Activated B cell treated with CpG ODN at 0.5 μM for 24 hours (primary cell): ENCODE data around the gene RNF214. TPM values are rescaled to one million over a fixed set of nuclear protein-coding genes. Genes with fewer than 3 reads are reported as not detected.

Experiments
- ATAC-seq: fragments of 200-7000 bp; cut with Tn5 transposase; one replicate; pipeline ENCODE4 v1.10.0; 2021; ENCODE audit warnings: low read depth, mild to moderate bottlenecking, moderate library complexity
- CTCF ChIA-PET: fragments of 350-600 bp; sonication (Branson Sonifier 250); formaldehyde crosslinking; loops from one replicate; lab custom pipeline; 2021; ENCODE audit warnings: antibody characterized with exemption; lab: Charles Lee
- POLR2A ChIA-PET: fragments of 350-600 bp; sonication (Branson Sonifier 250); formaldehyde crosslinking; loops from one replicate; lab custom pipeline; 2021; ENCODE audit warnings: antibody characterized with exemption; lab: Charles Lee
- DNase-seq: peaks from one replicate; pipeline ENCODE4 v3.0.0; 2022
- H3K27ac Mint-ChIP-seq: one replicate; pipeline ENCODE4 v1.8.0; 2020; ENCODE audit warnings: mixed read lengths
- H3K27me3 Mint-ChIP-seq: one replicate; pipeline ENCODE4 v1.8.0; 2021; ENCODE audit warnings: mixed read lengths
- H3K36me3 Mint-ChIP-seq: one replicate; pipeline ENCODE4 v1.8.0; 2021; ENCODE audit warnings: low read depth, mixed read lengths
- H3K4me1 Mint-ChIP-seq: one replicate; pipeline ENCODE4 v1.8.0; 2021; ENCODE audit warnings: mixed read lengths
- H3K4me3 Mint-ChIP-seq: one replicate; pipeline ENCODE4 v1.8.0; 2020; ENCODE audit warnings: mild to moderate bottlenecking, mixed read lengths
- H3K9me3 Mint-ChIP-seq: one replicate; pipeline ENCODE4 v1.8.0; 2020; ENCODE audit warnings: mixed read lengths
- intact Hi-C: fragments of 100-400 bp; cut with micrococcal nuclease; formaldehyde crosslinking; loops from one replicate; pipeline ENCODE4 v1.15.1; 2024
- total RNA-seq: library from RNA; stranded (reverse); gene quantifications from 2 replicates; pipeline ENCODE4 v1.2.3, GENCODE V29; 2022
- TF ChIP-seq, protein P1 (sequence below): fragments of 200-600 bp; IDR thresholded peaks from one replicate; pipeline ENCODE4 v1.8.0; 2022; ENCODE audit warnings: antibody characterized with exemption, mild to moderate bottlenecking

Gene RNF214
- total RNA-seq, 1 donor from 2014 or later: 18.7 TPM

DNA sequence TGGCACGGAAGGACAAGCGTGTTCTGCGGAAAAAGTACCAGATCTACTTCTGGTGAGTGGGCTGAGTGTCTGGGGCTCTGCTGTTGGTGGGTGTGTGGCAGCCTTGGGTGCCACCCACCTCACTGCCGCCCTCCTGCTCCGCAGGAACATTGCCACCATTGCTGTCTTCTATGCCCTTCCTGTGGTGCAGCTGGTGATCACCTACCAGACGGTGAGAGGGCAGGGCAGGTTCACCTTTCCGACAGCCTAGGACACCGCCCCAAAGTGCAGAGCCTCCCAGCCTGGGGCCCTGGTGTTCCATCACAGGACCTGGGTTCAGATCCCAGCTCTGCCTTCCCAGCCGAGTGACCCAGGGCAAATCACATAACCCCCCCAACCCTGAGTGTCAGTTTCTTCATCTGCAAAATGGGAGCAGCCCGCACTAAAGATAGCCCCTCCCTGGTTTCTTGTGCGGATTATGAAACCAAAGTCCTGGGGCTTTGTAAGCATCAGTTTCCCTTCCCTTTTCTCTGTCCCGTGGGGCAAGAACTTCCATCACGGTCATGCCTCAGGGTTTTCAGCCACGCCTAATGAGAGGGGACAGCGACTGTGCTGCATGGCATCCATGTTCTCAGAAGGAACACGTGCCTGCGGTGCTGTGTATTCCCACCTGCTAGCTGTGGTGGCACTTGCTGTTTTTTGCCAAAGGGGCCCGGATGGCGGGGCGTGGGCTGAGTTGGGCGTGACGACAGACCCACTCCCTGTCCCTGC, 43.1 kb upstream of the RNF214 start:
- DNase-seq (peak; percentile 66), ATAC-seq (peak; percentile 87)
- Mint-ChIP-seq H3K27me3 (no peaks in the 10 kb centered on the region), H3K9me3 (no peaks in the 10 kb centered on the region), H3K36me3 (peaks cover 75% of the 10 kb centered on the region), H3K4me3 (peak overlapping the region; percentile 74), H3K4me1 (peaks cover 78% of the 10 kb centered on the region), H3K27ac (peak overlapping the region; percentile 94)
- POLR2A ChIA-PET: interaction anchor here (0.6 to 5.9 kb wide), 10 partner anchors 10 to 730 kb away, joined by 3 to 63 read pairs (median 4); partner anchors contain the start of genes PAFAH1B2, RNF214 and SIDT2
- intact Hi-C loops: loop anchor here (1.0 to 2.0 kb wide), 6 partner anchors 11 to 91 kb away; partner anchors contain the start of genes PAFAH1B2, PCSK7, RNF214 and SIDT2
- CTCF ChIA-PET: interaction anchor here (1.0 to 1.3 kb wide), 4 partner anchors 8 to 38 kb away, joined by 3 to 5 read pairs (median 3); no protein-coding TSS in a partner anchor
- TF ChIP-seq, protein P1, sequence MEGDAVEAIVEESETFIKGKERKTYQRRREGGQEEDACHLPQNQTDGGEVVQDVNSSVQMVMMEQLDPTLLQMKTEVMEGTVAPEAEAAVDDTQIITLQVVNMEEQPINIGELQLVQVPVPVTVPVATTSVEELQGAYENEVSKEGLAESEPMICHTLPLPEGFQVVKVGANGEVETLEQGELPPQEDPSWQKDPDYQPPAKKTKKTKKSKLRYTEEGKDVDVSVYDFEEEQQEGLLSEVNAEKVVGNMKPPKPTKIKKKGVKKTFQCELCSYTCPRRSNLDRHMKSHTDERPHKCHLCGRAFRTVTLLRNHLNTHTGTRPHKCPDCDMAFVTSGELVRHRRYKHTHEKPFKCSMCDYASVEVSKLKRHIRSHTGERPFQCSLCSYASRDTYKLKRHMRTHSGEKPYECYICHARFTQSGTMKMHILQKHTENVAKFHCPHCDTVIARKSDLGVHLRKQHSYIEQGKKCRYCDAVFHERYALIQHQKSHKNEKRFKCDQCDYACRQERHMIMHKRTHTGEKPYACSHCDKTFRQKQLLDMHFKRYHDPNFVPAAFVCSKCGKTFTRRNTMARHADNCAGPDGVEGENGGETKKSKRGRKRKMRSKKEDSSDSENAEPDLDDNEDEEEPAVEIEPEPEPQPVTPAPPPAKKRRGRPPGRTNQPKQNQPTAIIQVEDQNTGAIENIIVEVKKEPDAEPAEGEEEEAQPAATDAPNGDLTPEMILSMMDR: no peak

DNA sequence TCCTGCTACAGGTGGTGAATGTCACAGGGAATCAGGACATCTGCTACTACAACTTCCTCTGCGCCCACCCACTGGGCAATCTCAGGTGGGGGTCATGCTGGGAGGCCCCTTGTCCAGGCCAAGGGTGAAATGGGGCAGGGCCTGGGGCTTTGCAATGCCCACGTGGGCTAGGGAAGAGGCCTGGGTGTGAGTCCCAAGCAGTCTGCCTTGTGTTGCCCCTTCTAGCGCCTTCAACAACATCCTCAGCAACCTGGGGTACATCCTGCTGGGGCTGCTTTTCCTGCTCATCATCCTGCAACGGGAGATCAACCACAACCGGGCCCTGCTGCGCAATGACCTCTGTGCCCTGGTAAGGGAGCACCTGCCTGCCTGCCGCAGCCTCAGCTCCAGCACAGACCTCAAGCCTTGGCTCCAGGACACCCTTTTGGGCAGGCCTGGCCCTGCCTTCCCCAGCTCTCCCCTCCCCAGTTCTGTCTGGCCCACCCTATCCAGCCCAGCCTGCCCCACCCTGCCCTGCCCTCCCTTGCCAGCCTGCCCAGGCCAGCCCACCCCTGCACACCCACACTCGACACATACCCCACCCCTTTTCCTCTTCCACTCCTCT, 42.4 kb upstream of the RNF214 start:
- intact Hi-C loops: loop anchor here (1.0 to 2.0 kb wide), 6 partner anchors 12 to 92 kb away; partner anchors contain the start of genes PAFAH1B2, PCSK7, RNF214 and SIDT2
- H3K36me3 Mint-ChIP-seq: peaks cover 79% of the 10 kb centered on the region
- H3K9me3 Mint-ChIP-seq: no peaks in the 10 kb centered on the region
- H3K4me3 Mint-ChIP-seq: peak overlapping the region; percentile 74
- peak overlapping the region; percentile 94 for H3K27ac Mint-ChIP-seq
- TF ChIP-seq, protein P1: no peak
- POLR2A ChIA-PET: interaction anchor here (0.7 to 5.9 kb wide), 7 partner anchors 11 to 729 kb away, joined by 3 to 63 read pairs (median 11); partner anchors contain the start of genes PAFAH1B2, RNF214 and SIDT2
- no peak for DNase-seq
- no peaks in the 10 kb centered on the region for H3K27me3 Mint-ChIP-seq
- peak; percentile 0 for ATAC-seq
- peaks cover 75% of the 10 kb centered on the region for H3K4me1 Mint-ChIP-seq
- CTCF ChIA-PET: interaction anchor here (1.0 to 1.2 kb wide), 3 partner anchors 9 to 37 kb away, joined by 3 to 5 read pairs (median 3); no protein-coding TSS in a partner anchor

DNA sequence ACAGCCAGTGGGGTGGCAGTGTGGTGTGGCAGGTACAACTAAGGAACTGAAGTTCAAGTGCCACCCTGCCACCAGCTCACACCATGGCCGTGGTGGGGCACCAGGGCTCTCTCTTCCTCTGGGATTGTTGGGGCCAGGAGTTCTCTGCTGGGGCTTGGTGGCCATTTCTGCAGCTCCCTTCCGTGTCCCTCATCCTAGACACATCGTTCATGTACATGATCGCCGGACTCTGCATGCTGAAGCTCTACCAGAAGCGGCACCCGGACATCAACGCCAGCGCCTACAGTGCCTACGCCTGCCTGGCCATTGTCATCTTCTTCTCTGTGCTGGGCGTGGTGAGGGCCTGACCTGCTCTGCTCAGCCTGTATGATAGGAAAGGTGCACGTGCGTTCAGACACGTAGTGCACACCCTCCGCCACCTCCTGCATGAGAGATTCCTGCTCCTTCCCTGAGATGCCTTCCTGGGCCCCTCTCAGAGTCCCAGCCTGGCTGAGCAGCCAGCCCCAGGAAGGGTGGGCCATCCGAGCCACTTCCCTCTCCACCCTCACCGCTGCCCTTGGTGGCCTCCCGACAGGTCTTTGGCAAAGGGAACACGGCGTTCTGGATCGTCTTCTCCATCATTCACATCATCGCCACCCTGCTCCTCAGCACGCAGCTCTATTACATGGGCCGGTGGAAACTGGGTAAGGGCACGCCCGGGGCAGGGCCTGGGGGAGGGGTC, 40.6 kb upstream of the RNF214 start:
- ATAC-seq (no peak), DNase-seq (no peak)
- TF ChIP-seq, protein P1: no peak
- ChIA-PET CTCF (no interaction called here), POLR2A (interaction anchor here (0.6 to 4.5 kb wide), 4 partner anchors 13 to 261 kb away, joined by 3 to 63 read pairs (median 4); partner anchors contain the start of gene SIDT2)
- Mint-ChIP-seq H3K9me3 (no peaks in the 10 kb centered on the region), H3K36me3 (peaks cover 85% of the 10 kb centered on the region), H3K27me3 (no peaks in the 10 kb centered on the region), H3K27ac (peak overlapping the region; percentile 46), H3K4me1 (peaks cover 60% of the 10 kb centered on the region), H3K4me3 (no peak overlapping the region)
- intact Hi-C loops: no loop called here

DNA sequence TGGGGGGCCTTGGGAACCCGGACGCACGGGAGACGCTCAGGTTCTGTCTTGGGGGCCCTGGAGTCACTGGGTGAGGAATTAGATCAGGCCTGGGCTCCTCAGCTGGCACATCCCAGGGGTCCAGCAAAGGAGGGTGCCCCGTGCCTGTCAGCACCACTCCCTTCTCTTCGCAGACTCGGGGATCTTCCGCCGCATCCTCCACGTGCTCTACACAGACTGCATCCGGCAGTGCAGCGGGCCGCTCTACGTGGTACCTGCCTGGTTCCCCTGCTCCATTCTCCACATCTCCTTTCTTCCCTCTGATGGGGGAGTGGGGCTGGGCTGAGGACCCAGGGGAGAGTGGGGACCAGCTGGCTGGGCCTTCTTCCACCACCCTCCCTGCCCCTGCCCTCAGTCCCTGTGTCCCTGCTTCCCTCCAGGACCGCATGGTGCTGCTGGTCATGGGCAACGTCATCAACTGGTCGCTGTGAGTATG, 40.0 kb upstream of the RNF214 start:
- ChIA-PET CTCF (interaction anchor here (2.0 kb wide), 1 partner anchor 11 kb away, joined by 5 read pairs; no protein-coding TSS in a partner anchor), POLR2A (interaction anchor here (1.1 kb wide), 1 partner anchor 38 kb away, joined by 5 read pairs; no protein-coding TSS in a partner anchor)
- peaks cover 83% of the 10 kb centered on the region for H3K36me3 Mint-ChIP-seq
- intact Hi-C loops: no loop called here
- peaks cover 58% of the 10 kb centered on the region for H3K4me1 Mint-ChIP-seq
- TF ChIP-seq, protein P1: no peak
- H3K9me3 Mint-ChIP-seq: no peaks in the 10 kb centered on the region
- peak overlapping the region; percentile 61 for H3K27ac Mint-ChIP-seq
- ATAC-seq (no peak), DNase-seq (no peak)
- H3K4me3 Mint-ChIP-seq: no peak overlapping the region
- no peaks in the 10 kb centered on the region for H3K27me3 Mint-ChIP-seq
